K562 (cell line): ENCODE measurements around the gene SCYL1. TPM values are rescaled to one million over a fixed set of nuclear protein-coding genes. Genes with fewer than 3 reads are reported as not detected.
A peak's percentile ranks its signal among the peaks of the same experiment; 100 is the strongest.

Source experiments
- CBX1 ChIP-seq: sonication (generic); IDR thresholded peaks from 2 replicates; pipeline ENCODE4 v1.6.1; 2016; ENCODE audit warnings: antibody characterized with exemption, low read depth, mild to moderate bottlenecking
- FOXJ3 ChIP-seq: sonication (generic); formaldehyde crosslinking; IDR thresholded peaks from 2 replicates; pipeline ENCODE4 v1.4.0; 2020; ENCODE audit warnings: mild to moderate bottlenecking, missing genetic modification reagents
- FUS ChIP-seq: fragments of 200-400 bp; formaldehyde crosslinking; optimal IDR thresholded peaks from 2 replicates; pipeline ENCODE3; 2017; ENCODE audit warnings: low read depth, low read length
- KLF10 ChIP-seq: fragments of 250-450 bp; sonication (Bioruptor Pico); IDR thresholded peaks from 2 replicates; pipeline ENCODE4 v1.6.1; 2021; ENCODE audit warnings: matching md5 sums
- MTA3 ChIP-seq: fragments of 450-650 bp; formaldehyde crosslinking; IDR thresholded peaks from 2 replicates; pipeline ENCODE4 v1.6.1; 2017; ENCODE audit warnings: mild to moderate bottlenecking, borderline replicate concordance
- NR4A1 ChIP-seq, 2 experiments: fragments of 250-450 bp in 1 of 2; fragments of 450-650 bp in 1 of 2; sonication (Bioruptor Pico) in 1 of 2; IDR thresholded peaks; 2 replicates each; pipeline versions ENCODE4 v1.4.0 to v1.6.1; 2016 to 2020; ENCODE audit warnings: mild to moderate bottlenecking in 2 of 2, missing compliant biosample characterization in 1 of 2, missing genetic modification characterization in 1 of 2, moderate library complexity in 1 of 2
- POLR2AphosphoS5 ChIP-seq: IDR thresholded peaks from 2 replicates; pipeline ENCODE4 v1.6.1; 2011; ENCODE audit warnings: mild to moderate bottlenecking, low read depth, low read length, moderate library complexity; ENCODE audit not compliant: control insufficient read depth, insufficient read depth
- SNRNP70 ChIP-seq: fragments of 200-400 bp; formaldehyde crosslinking; optimal IDR thresholded peaks from 2 replicates; pipeline ENCODE3; 2017; ENCODE audit warnings: low read depth, low read length
- ZNF253 ChIP-seq: fragments of 250-450 bp; sonication (Bioruptor Pico); conservative IDR thresholded peaks from 2 replicates; pipeline ENCODE4 v1.6.1; 2021; ENCODE audit warnings: mild to moderate bottlenecking
- ZNF586 ChIP-seq: fragments of 450-650 bp; formaldehyde crosslinking; conservative IDR thresholded peaks from 2 replicates; pipeline ENCODE4 v1.4.0; 2020; ENCODE audit warnings: mild to moderate bottlenecking, moderate library complexity
- polyA plus RNA-seq, 8 experiments: library from polyadenylated mRNA; depleted of rRNA in 4 of 8; stranded (reverse) in 5 of 8; unstranded in 3 of 8; fragments of >200 nt; fragmentation: Nextera tagmentation in 2 of 8; fragmentation: Illumina TruSeq in 1 of 8; extraction: Ambion mirVana in 2 of 8; extraction: Trizol in 1 of 8; gene quantifications; 2 replicates each; pipeline versions ENCODE4 v1.2.1 to v1.2.3, GENCODE V29; 2011 to 2014; ENCODE audit warnings: inconsistent platforms in 1 of 8, missing spikeins in 1 of 8
- total RNA-seq, 7 experiments: library from RNA; depleted of rRNA in 6 of 7; stranded (reverse); fragments of >200 nt in 6 of 7; fragmentation: Illumina TruSeq in 2 of 7; extraction: Trizol in 2 of 7; gene quantifications; 2 replicates each; pipeline versions ENCODE4 v1.2.1 to v1.2.3, GENCODE V29; 2011 to 2021; ENCODE audit warnings: low replicate concordance in 1 of 7
- TF ChIP-seq, protein P1 (sequence below): sonication (generic); formaldehyde crosslinking; IDR thresholded peaks from 2 replicates; pipeline ENCODE4 v1.8.0; 2022; ENCODE audit warnings: missing genetic modification reagents, mild to moderate bottlenecking, moderate library complexity, borderline replicate concordance
- TF ChIP-seq, protein P2 (sequence below): fragments of 450-650 bp; formaldehyde crosslinking; IDR thresholded peaks from 2 replicates; pipeline ENCODE4 v1.4.0; 2022; ENCODE audit warnings: missing genetic modification characterization
- TF ChIP-seq, protein P3 (sequence below): fragments of 450-650 bp; conservative IDR thresholded peaks from 2 replicates; pipeline ENCODE4 v1.6.1; 2016; ENCODE audit warnings: missing genetic modification characterization, low read depth, mild to moderate bottlenecking, control low read depth, missing compliant biosample characterization
- TF ChIP-seq, protein P4 (sequence below): fragments of 450-650 bp; formaldehyde crosslinking; IDR thresholded peaks from 2 replicates; pipeline ENCODE4 v1.4.0; 2022; ENCODE audit warnings: mild to moderate bottlenecking, moderate library complexity
- TF ChIP-seq, protein P5 (sequence below): fragments of 250-450 bp; sonication (Bioruptor Pico); IDR thresholded peaks from 2 replicates; pipeline ENCODE4 v1.6.1; 2021; ENCODE audit warnings: mild to moderate bottlenecking
- TF ChIP-seq, protein P6 (sequence below), 2 experiments: fragments of 450-650 bp in 1 of 2; IDR thresholded peaks; 2 replicates each; pipeline ENCODE4 v1.6.1; 2011 to 2017; ENCODE audit warnings: low read depth in 2 of 2, antibody characterized with exemption in 1 of 2, borderline replicate concordance in 1 of 2, low read length in 1 of 2, mild to moderate bottlenecking in 1 of 2, mixed read lengths in 1 of 2; ENCODE audit not compliant: control insufficient read depth in 1 of 2

Gene SCYL1
- total and polyA plus RNA-seq, 9 of the 15 experiments (the other 6 are each of a cell fraction or from before 2014, with no cell fraction given), result 1.9 to 145 (median 57.6) TPM

DNA sequence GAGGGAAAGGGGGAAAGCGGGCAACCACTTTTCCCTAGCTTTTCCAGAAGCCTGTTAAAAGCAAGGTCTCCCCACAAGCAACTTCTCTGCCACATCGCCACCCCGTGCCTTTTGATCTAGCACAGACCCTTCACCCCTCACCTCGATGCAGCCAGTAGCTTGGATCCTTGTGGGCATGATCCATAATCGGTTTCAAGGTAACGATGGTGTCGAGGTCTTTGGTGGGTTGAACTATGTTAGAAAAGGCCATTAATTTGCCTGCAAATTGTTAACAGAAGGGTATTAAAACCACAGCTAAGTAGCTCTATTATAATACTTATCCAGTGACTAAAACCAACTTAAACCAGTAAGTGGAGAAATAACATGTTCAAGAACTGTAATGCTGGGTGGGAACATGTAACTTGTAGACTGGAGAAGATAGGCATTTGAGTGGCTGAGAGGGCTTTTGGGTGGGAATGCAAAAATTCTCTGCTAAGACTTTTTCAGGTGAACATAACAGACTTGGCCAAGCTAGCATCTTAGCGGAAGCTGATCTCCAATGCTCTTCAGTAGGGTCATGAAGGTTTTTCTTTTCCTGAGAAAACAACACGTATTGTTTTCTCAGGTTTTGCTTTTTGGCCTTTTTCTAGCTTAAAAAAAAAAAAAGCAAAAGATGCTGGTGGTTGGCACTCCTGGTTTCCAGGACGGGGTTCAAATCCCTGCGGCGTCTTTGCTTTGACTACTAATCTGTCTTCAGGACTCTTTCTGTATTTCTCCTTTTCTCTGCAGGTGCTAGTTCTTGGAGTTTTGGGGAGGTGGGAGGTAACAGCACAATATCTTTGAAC is 19.2 kb upstream of the SCYL1 start (continued):
- TF ChIP-seq, protein P1, sequence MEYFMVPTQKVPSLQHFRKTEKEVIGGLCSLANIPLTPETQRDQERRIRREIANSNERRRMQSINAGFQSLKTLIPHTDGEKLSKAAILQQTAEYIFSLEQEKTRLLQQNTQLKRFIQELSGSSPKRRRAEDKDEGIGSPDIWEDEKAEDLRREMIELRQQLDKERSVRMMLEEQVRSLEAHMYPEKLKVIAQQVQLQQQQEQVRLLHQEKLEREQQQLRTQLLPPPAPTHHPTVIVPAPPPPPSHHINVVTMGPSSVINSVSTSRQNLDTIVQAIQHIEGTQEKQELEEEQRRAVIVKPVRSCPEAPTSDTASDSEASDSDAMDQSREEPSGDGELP (CRISPR knock-in tag), result peak; percentile 50
- peak; percentile 96 for TF ChIP-seq POLR2AphosphoS5
- no peak; the same call in 1 of the 2 replicates for TF ChIP-seq KLF10 (CRISPR knock-in tag)
- TF ChIP-seq FOXJ3, result no peak
- TF ChIP-seq CBX1, result peak; percentile 53; the same call in 1 of the 2 replicates
- TF ChIP-seq, protein P2, sequence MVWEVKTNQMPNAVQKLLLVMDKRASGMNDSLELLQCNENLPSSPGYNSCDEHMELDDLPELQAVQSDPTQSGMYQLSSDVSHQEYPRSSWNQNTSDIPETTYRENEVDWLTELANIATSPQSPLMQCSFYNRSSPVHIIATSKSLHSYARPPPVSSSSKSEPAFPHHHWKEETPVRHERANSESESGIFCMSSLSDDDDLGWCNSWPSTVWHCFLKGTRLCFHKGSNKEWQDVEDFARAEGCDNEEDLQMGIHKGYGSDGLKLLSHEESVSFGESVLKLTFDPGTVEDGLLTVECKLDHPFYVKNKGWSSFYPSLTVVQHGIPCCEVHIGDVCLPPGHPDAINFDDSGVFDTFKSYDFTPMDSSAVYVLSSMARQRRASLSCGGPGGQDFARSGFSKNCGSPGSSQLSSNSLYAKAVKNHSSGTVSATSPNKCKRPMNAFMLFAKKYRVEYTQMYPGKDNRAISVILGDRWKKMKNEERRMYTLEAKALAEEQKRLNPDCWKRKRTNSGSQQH, result peak; percentile 97
- TF ChIP-seq, protein P3, sequence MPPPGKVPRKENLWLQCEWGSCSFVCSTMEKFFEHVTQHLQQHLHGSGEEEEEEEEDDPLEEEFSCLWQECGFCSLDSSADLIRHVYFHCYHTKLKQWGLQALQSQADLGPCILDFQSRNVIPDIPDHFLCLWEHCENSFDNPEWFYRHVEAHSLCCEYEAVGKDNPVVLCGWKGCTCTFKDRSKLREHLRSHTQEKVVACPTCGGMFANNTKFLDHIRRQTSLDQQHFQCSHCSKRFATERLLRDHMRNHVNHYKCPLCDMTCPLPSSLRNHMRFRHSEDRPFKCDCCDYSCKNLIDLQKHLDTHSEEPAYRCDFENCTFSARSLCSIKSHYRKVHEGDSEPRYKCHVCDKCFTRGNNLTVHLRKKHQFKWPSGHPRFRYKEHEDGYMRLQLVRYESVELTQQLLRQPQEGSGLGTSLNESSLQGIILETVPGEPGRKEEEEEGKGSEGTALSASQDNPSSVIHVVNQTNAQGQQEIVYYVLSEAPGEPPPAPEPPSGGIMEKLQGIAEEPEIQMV, result no peak
- no peak for TF ChIP-seq NR4A1 (CRISPR knock-in tag; IDR thresholded peaks at IDR 0.05)
- no peak for TF ChIP-seq NR4A1 (tag; IDR thresholded peaks at IDR 0.05)
- TF ChIP-seq, protein P4, sequence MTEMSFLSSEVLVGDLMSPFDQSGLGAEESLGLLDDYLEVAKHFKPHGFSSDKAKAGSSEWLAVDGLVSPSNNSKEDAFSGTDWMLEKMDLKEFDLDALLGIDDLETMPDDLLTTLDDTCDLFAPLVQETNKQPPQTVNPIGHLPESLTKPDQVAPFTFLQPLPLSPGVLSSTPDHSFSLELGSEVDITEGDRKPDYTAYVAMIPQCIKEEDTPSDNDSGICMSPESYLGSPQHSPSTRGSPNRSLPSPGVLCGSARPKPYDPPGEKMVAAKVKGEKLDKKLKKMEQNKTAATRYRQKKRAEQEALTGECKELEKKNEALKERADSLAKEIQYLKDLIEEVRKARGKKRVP (CRISPR knock-in tag), result no peak; the same call in none of the 2 replicates
- TF ChIP-seq, protein P5, sequence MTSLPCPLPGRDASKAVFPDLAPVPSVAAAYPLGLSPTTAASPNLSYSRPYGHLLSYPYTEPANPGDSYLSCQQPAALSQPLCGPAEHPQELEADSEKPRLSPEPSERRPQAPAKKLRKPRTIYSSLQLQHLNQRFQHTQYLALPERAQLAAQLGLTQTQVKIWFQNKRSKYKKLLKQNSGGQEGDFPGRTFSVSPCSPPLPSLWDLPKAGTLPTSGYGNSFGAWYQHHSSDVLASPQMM, result peak; percentile 79; the same call in 1 of the 2 replicates
- peak; percentile 81 for TF ChIP-seq ZNF253 (CRISPR knock-in tag)
- no peak for TF ChIP-seq FUS
- no peak for TF ChIP-seq SNRNP70
- TF ChIP-seq, protein P6, sequence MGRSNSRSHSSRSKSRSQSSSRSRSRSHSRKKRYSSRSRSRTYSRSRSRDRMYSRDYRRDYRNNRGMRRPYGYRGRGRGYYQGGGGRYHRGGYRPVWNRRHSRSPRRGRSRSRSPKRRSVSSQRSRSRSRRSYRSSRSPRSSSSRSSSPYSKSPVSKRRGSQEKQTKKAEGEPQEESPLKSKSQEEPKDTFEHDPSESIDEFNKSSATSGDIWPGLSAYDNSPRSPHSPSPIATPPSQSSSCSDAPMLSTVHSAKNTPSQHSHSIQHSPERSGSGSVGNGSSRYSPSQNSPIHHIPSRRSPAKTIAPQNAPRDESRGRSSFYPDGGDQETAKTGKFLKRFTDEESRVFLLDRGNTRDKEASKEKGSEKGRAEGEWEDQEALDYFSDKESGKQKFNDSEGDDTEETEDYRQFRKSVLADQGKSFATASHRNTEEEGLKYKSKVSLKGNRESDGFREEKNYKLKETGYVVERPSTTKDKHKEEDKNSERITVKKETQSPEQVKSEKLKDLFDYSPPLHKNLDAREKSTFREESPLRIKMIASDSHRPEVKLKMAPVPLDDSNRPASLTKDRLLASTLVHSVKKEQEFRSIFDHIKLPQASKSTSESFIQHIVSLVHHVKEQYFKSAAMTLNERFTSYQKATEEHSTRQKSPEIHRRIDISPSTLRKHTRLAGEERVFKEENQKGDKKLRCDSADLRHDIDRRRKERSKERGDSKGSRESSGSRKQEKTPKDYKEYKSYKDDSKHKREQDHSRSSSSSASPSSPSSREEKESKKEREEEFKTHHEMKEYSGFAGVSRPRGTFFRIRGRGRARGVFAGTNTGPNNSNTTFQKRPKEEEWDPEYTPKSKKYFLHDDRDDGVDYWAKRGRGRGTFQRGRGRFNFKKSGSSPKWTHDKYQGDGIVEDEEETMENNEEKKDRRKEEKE (IDR thresholded peaks at IDR 0.05; ENCODE audit: borderline replicate concordance in 1 of 2, control insufficient read depth in 1 of 2, low read depth in 2 of 2, low read length in 1 of 2), result peak; percentile 82 to 96; a peak in 3 of 4 replicates
- TF ChIP-seq ZNF586 (CRISPR knock-in tag), result 0 out of 2 replicates have a peak, but pooled peaks have one; percentile 61
- TF ChIP-seq MTA3, result no peak
